SKM-1 treated with dmso at 0.1 percent for 144 hours (cell line): Measurements from ENCODE around the gene SF1.

ENCODE experiments used
- DNase-seq: peaks from one replicate; lab custom pipeline; 2025; ENCODE audit not compliant: unreplicated experiment; lab: John Stamatoyannopoulos, UW

Gene SF1

GRCh38 chr11:64714666-64715065, 63.7 kb downstream of the SF1 start:
- DNase-seq = no peak
